Measurements from ENCODE around the gene WDFY1. TPM values are rescaled to one million over a fixed set of nuclear protein-coding genes. Genes with fewer than 3 reads are reported as not detected.

WDFY1 gene
- total RNA-seq, 1 donor from 2014 or later: 45.5 TPM

- intact Hi-C loops (cut with DNase I): no loop called here
- Histone ChIP-seq H3K36me3 (peaks cover 29% of the 10 kb centered on the region), H3K9me3 (no peaks in the 10 kb centered on the region), H3K4me3 (no peak overlapping the region), H3K4me1 (peaks cover 19% of the 10 kb centered on the region), H3K27ac (no peak overlapping the region), H3K27me3 (ENCODE audit: low read depth) (no peaks in the 10 kb centered on the region)
- TF ChIP-seq, protein P1, sequence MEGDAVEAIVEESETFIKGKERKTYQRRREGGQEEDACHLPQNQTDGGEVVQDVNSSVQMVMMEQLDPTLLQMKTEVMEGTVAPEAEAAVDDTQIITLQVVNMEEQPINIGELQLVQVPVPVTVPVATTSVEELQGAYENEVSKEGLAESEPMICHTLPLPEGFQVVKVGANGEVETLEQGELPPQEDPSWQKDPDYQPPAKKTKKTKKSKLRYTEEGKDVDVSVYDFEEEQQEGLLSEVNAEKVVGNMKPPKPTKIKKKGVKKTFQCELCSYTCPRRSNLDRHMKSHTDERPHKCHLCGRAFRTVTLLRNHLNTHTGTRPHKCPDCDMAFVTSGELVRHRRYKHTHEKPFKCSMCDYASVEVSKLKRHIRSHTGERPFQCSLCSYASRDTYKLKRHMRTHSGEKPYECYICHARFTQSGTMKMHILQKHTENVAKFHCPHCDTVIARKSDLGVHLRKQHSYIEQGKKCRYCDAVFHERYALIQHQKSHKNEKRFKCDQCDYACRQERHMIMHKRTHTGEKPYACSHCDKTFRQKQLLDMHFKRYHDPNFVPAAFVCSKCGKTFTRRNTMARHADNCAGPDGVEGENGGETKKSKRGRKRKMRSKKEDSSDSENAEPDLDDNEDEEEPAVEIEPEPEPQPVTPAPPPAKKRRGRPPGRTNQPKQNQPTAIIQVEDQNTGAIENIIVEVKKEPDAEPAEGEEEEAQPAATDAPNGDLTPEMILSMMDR (IDR thresholded peaks at IDR 0.05): no peak
- no peak for DNase-seq
- peak in 1 of 2 donors; percentile 51 for ATAC-seq
Observed at GRCh38 chr2:223909001-223909741, 36.0 kb downstream of the WDFY1 start.

GRCh38 chr2:223908304-223908998, 36.7 kb downstream of the WDFY1 start:
- intact Hi-C loops (cut with DNase I): no loop called here
- TF ChIP-seq, protein P1 (IDR thresholded peaks at IDR 0.05): no peak
- Histone ChIP-seq H3K36me3 (peaks cover 34% of the 10 kb centered on the region), H3K27ac (no peak overlapping the region), H3K27me3 (ENCODE audit: low read depth) (no peaks in the 10 kb centered on the region), H3K9me3 (no peaks in the 10 kb centered on the region), H3K4me1 (peaks cover 19% of the 10 kb centered on the region), H3K4me3 (no peak overlapping the region)
- DNase-seq (no peak), ATAC-seq (peak; percentile 51)

DNA sequence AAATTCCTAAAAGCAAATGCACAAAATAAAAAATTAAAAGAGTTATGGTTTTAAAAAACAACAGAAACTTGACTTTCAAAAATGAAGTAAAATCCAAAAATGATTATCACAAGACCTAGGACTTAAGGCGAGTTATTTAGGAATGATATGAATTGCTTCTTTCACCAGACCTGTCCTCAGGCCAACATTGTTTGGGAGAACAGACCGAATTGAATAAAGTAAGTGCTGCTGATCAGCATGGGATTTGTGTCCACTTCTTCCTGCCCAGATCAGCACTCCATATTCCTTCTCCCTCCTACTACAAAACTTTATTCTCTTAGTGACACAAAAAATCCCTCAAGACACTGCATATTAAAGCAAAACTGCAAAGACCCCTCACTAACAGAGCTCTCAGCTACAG, 39.1 kb downstream of the WDFY1 start:
- H3K36me3 ChIP-seq: peaks cover 36% of the 10 kb centered on the region
- TF ChIP-seq, protein P1 (IDR thresholded peaks at IDR 0.05): no peak
- H3K27me3 ChIP-seq (ENCODE audit: low read depth): no peaks in the 10 kb centered on the region
- no peaks in the 10 kb centered on the region for H3K9me3 ChIP-seq
- ATAC-seq (no peak), DNase-seq (no peak)
- no peak overlapping the region for H3K4me3 ChIP-seq
- H3K4me1 ChIP-seq: peaks cover 19% of the 10 kb centered on the region
- H3K27ac ChIP-seq: no peak overlapping the region
- intact Hi-C loops (cut with DNase I): no loop called here

DNA sequence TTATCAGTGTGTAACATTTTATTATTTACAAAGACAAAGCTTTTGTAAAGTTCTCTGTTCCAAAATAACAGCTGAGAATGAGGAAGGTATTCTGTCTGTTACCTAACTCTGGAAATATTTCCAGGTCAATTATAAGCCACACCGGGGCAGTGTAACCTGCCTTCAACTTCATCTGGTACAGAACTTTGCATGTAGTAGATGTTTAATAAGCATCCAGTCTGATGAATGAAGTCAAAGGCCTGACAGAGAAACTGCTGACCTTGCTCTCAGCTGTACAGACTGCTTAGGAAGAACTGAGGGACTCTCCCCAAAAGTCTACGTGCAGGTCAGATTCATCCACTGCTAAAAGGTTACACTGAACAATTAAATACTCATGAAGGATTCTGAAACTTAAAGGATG, 43.3 kb downstream of the WDFY1 start:
- no peaks in the 10 kb centered on the region for H3K4me1 ChIP-seq
- intact Hi-C loops (cut with DNase I): no loop called here
- H3K36me3 ChIP-seq: peaks cover 72% of the 10 kb centered on the region
- DNase-seq (no peak), ATAC-seq (peak in 1 of 2 donors; percentile 18)
- H3K4me3 ChIP-seq: no peak overlapping the region
- H3K9me3 ChIP-seq: no peaks in the 10 kb centered on the region
- no peaks in the 10 kb centered on the region for H3K27me3 ChIP-seq (ENCODE audit: low read depth)
- H3K27ac ChIP-seq: no peak overlapping the region
- TF ChIP-seq, protein P1 (IDR thresholded peaks at IDR 0.05): no peak

DNA sequence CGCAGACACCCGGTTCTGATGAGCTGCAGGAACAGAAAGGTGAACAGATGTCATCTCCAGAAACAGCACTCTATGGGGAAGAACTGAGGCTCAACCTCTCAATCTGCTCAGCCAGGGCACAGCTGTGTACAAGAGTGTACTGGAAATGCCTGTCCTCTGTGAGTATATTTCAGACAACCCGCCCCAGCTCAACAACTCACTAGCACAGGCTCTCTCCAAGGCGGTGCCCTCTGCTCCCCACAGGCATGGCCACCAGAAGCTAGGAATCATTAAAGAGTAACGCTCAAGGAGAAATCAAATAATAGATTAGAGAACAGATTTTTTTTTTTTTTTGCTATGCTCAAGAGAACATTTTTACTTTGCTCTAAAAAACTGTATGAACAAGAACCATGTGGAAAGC, 43.8 kb downstream of the WDFY1 start:
- DNase-seq: no peak
- TF ChIP-seq, protein P1 (IDR thresholded peaks at IDR 0.05): no peak
- no peak for ATAC-seq
- H3K36me3 ChIP-seq: peaks cover 72% of the 10 kb centered on the region
- no peaks in the 10 kb centered on the region for H3K4me1 ChIP-seq
- H3K9me3 ChIP-seq: no peaks in the 10 kb centered on the region
- no peaks in the 10 kb centered on the region for H3K27me3 ChIP-seq (ENCODE audit: low read depth)
- intact Hi-C loops (cut with DNase I): no loop called here
- no peak overlapping the region for H3K4me3 ChIP-seq
- no peak overlapping the region for H3K27ac ChIP-seq
